GM23338 (cell line): Measurements from ENCODE around the gene PALLD.

Experiments used
- CREB1 ChIP-seq: fragments of 250-450 bp; sonication (Bioruptor Pico); IDR thresholded peaks from 2 replicates; pipeline ENCODE4 v1.5.0; 2020; ENCODE audit warnings: low read depth, mild to moderate bottlenecking, moderate library complexity
- EZH2 ChIP-seq: fragments of 200-600 bp; sonication (generic); IDR thresholded peaks from one replicate; pipeline ENCODE4 v1.8.0; 2017; ENCODE audit warnings: antibody characterized with exemption, mild to moderate bottlenecking, low read depth; ENCODE audit not compliant: unreplicated experiment
- EZH2phosphoT487 ChIP-seq: fragments of 200-600 bp; sonication (generic); IDR thresholded peaks from one replicate; pipeline ENCODE4 v1.8.1; 2018; ENCODE audit warnings: antibody characterized with exemption; ENCODE audit not compliant: unreplicated experiment
- JUNB ChIP-seq: IDR thresholded peaks from one replicate; pipeline ENCODE4 v1.6.1; 2016; ENCODE audit warnings: antibody characterized with exemption; ENCODE audit not compliant: unreplicated experiment
- NANOG ChIP-seq: IDR thresholded peaks from 2 replicates; pipeline ENCODE4 v1.6.1; 2016; ENCODE audit warnings: antibody characterized with exemption, borderline replicate concordance
- POLR2AphosphoS5 ChIP-seq: IDR thresholded peaks from 2 replicates; pipeline ENCODE4 v1.6.1; 2016; ENCODE audit warnings: antibody characterized with exemption, low read depth
- REST ChIP-seq: IDR thresholded peaks from one replicate; pipeline ENCODE4 v1.6.1; 2018; ENCODE audit warnings: antibody characterized with exemption; ENCODE audit not compliant: unreplicated experiment
- STAT1 ChIP-seq: IDR thresholded peaks from one replicate; pipeline ENCODE4 v1.6.1; 2016; ENCODE audit warnings: antibody characterized with exemption; ENCODE audit not compliant: unreplicated experiment
- ZNF114 ChIP-seq: fragments of 250-450 bp; sonication (Bioruptor Pico); IDR thresholded peaks from 2 replicates; pipeline ENCODE4 v1.5.0; 2020; ENCODE audit warnings: mild to moderate bottlenecking, moderate library complexity
- ZNF331 ChIP-seq: fragments of 250-450 bp; sonication (Bioruptor Pico); IDR thresholded peaks from 2 replicates; pipeline ENCODE4 v1.5.0; 2020; ENCODE audit warnings: low read depth, mild to moderate bottlenecking, moderate library complexity
- TF ChIP-seq, protein P1 (sequence below), 2 experiments: fragments of 200-600 bp in 1 of 2; sonication (generic) in 1 of 2; conservative IDR thresholded peaks; 2 replicates each; pipeline versions ENCODE4 v1.5.1 to v1.6.1; 2016 to 2017; ENCODE audit warnings: antibody characterized with exemption in 2 of 2, low read depth in 2 of 2, mild to moderate bottlenecking in 2 of 2, moderate library complexity in 1 of 2
- TF ChIP-seq, protein P2 (sequence below): fragments of 250-450 bp; sonication (Bioruptor Pico); IDR thresholded peaks from 2 replicates; pipeline ENCODE4 v1.5.0; 2020; ENCODE audit warnings: mild to moderate bottlenecking, moderate library complexity
- TF ChIP-seq, protein P3 (sequence below): IDR thresholded peaks from 2 replicates; pipeline ENCODE4 v1.6.1; 2016; ENCODE audit warnings: antibody characterized with exemption

- TF ChIP-seq POLR2AphosphoS5 (no peak), EZH2 (no peak), NANOG (no peak), EZH2phosphoT487 (no peak), CREB1 (CRISPR knock-in tag) (no peak), JUNB (no peak), REST (no peak), ZNF114 (CRISPR knock-in tag) (no peak), ZNF331 (CRISPR knock-in tag) (no peak), STAT1 (no peak)
- TF ChIP-seq, protein P1, sequence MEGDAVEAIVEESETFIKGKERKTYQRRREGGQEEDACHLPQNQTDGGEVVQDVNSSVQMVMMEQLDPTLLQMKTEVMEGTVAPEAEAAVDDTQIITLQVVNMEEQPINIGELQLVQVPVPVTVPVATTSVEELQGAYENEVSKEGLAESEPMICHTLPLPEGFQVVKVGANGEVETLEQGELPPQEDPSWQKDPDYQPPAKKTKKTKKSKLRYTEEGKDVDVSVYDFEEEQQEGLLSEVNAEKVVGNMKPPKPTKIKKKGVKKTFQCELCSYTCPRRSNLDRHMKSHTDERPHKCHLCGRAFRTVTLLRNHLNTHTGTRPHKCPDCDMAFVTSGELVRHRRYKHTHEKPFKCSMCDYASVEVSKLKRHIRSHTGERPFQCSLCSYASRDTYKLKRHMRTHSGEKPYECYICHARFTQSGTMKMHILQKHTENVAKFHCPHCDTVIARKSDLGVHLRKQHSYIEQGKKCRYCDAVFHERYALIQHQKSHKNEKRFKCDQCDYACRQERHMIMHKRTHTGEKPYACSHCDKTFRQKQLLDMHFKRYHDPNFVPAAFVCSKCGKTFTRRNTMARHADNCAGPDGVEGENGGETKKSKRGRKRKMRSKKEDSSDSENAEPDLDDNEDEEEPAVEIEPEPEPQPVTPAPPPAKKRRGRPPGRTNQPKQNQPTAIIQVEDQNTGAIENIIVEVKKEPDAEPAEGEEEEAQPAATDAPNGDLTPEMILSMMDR (conservative IDR thresholded peaks at IDR 0.05; ENCODE audit: low read depth in 2 of 2): no peak
- TF ChIP-seq, protein P2, sequence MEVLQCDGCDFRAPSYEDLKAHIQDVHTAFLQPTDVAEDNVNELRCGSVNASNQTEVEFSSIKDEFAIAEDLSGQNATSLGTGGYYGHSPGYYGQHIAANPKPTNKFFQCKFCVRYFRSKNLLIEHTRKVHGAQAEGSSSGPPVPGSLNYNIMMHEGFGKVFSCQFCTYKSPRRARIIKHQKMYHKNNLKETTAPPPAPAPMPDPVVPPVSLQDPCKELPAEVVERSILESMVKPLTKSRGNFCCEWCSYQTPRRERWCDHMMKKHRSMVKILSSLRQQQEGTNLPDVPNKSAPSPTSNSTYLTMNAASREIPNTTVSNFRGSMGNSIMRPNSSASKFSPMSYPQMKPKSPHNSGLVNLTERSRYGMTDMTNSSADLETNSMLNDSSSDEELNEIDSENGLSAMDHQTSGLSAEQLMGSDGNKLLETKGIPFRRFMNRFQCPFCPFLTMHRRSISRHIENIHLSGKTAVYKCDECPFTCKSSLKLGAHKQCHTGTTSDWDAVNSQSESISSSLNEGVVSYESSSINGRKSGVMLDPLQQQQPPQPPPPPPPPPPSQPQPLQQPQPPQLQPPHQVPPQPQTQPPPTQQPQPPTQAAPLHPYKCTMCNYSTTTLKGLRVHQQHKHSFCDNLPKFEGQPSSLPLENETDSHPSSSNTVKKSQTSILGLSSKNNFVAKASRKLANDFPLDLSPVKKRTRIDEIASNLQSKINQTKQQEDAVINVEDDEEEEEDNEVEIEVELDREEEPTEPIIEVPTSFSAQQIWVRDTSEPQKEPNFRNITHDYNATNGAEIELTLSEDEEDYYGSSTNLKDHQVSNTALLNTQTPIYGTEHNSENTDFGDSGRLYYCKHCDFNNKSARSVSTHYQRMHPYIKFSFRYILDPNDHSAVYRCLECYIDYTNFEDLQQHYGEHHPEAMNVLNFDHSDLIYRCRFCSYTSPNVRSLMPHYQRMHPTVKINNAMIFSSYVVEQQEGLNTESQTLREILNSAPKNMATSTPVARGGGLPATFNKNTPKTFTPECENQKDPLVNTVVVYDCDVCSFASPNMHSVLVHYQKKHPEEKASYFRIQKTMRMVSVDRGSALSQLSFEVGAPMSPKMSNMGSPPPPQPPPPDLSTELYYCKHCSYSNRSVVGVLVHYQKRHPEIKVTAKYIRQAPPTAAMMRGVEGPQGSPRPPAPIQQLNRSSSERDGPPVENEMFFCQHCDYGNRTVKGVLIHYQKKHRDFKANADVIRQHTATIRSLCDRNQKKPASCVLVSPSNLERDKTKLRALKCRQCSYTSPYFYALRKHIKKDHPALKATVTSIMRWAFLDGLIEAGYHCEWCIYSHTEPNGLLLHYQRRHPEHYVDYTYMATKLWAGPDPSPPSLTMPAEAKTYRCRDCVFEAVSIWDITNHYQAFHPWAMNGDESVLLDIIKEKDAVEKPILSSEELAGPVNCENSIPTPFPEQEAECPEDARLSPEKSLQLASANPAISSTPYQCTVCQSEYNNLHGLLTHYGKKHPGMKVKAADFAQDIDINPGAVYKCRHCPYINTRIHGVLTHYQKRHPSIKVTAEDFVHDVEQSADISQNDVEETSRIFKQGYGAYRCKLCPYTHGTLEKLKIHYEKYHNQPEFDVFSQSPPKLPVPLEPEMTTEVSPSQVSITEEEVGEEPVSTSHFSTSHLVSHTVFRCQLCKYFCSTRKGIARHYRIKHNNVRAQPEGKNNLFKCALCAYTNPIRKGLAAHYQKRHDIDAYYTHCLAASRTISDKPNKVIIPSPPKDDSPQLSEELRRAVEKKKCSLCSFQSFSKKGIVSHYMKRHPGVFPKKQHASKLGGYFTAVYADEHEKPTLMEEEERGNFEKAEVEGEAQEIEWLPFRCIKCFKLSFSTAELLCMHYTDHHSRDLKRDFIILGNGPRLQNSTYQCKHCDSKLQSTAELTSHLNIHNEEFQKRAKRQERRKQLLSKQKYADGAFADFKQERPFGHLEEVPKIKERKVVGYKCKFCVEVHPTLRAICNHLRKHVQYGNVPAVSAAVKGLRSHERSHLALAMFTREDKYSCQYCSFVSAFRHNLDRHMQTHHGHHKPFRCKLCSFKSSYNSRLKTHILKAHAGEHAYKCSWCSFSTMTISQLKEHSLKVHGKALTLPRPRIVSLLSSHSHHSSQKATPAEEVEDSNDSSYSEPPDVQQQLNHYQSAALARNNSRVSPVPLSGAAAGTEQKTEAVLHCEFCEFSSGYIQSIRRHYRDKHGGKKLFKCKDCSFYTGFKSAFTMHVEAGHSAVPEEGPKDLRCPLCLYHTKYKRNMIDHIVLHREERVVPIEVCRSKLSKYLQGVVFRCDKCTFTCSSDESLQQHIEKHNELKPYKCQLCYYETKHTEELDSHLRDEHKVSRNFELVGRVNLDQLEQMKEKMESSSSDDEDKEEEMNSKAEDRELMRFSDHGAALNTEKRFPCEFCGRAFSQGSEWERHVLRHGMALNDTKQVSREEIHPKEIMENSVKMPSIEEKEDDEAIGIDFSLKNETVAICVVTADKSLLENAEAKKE (CRISPR knock-in tag): no peak
- TF ChIP-seq, protein P3, sequence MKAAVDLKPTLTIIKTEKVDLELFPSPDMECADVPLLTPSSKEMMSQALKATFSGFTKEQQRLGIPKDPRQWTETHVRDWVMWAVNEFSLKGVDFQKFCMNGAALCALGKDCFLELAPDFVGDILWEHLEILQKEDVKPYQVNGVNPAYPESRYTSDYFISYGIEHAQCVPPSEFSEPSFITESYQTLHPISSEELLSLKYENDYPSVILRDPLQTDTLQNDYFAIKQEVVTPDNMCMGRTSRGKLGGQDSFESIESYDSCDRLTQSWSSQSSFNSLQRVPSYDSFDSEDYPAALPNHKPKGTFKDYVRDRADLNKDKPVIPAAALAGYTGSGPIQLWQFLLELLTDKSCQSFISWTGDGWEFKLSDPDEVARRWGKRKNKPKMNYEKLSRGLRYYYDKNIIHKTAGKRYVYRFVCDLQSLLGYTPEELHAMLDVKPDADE: no peak
These were observed 285.1 kb downstream of the PALLD start for GRCh38 chr4:168781926-168782325.
